H9 (cell line): ENCODE data around the gene CDH23. TPM values are rescaled to one million over a fixed set of nuclear protein-coding genes. Genes with fewer than 3 reads are reported as not detected.

Source experiments
- DNase-seq: peaks from one replicate; pipeline ENCODE4 v3.0.0-alpha.2; 2017
- H2AFZ ChIP-seq: one replicate; pipeline ENCODE4 v1.6.1; 2013; ENCODE audit warnings: mild to moderate bottlenecking, low read length, control low read depth, moderate library complexity
- H2AK5ac ChIP-seq: 2 replicates; pipeline ENCODE4 v1.6.1; 2013; ENCODE audit warnings: low read length, control low read depth, mixed read lengths; ENCODE audit not compliant: insufficient read length
- H2BK120ac ChIP-seq: one replicate; pipeline ENCODE4 v1.6.1; 2013; ENCODE audit warnings: low read depth, mild to moderate bottlenecking, low read length, control low read depth, inconsistent platforms; ENCODE audit not compliant: poor library complexity, severe bottlenecking
- H2BK12ac ChIP-seq: 2 replicates; pipeline ENCODE4 v1.6.1; 2013; ENCODE audit warnings: low read length, control low read depth, mixed read lengths, low read depth; ENCODE audit not compliant: insufficient read length
- H2BK15ac ChIP-seq: 2 replicates; pipeline ENCODE4 v1.6.1; 2013; ENCODE audit warnings: low read depth, low read length, control low read depth
- H2BK20ac ChIP-seq: one replicate; pipeline ENCODE4 v1.6.1; 2013; ENCODE audit warnings: low read depth, mild to moderate bottlenecking, low read length, control low read depth, inconsistent platforms; ENCODE audit not compliant: poor library complexity, severe bottlenecking
- H2BK5ac ChIP-seq: 2 replicates; pipeline ENCODE4 v1.6.1; 2013; ENCODE audit warnings: low read length, control low read depth, mixed read lengths; ENCODE audit not compliant: insufficient read length
- H3K14ac ChIP-seq: 2 replicates; pipeline ENCODE4 v1.6.1; 2013; ENCODE audit warnings: low read length, control low read depth; ENCODE audit not compliant: insufficient read depth
- H3K18ac ChIP-seq: 2 replicates; pipeline ENCODE4 v1.6.1; 2013; ENCODE audit warnings: low read depth, mild to moderate bottlenecking, mixed read lengths, low read length, control low read depth; ENCODE audit not compliant: insufficient read length
- H3K23ac ChIP-seq: 2 replicates; pipeline ENCODE4 v1.6.1; 2013; ENCODE audit warnings: low read length, control low read depth, mixed read lengths, low read depth; ENCODE audit not compliant: insufficient read length
- H3K23me2 ChIP-seq: 2 replicates; pipeline ENCODE4 v1.6.1; 2013; ENCODE audit warnings: low read depth, mild to moderate bottlenecking, mixed read lengths, low read length, control low read depth; ENCODE audit not compliant: insufficient read length, poor library complexity, severe bottlenecking
- H3K27ac ChIP-seq: 2 replicates; pipeline ENCODE4 v1.5.1; 2013; ENCODE audit warnings: low read length, control low read depth, mixed read lengths, low read depth; ENCODE audit not compliant: insufficient read length
- H3K27me3 ChIP-seq: 2 replicates; pipeline ENCODE4 v1.6.1; 2013; ENCODE audit warnings: low read length, control low read depth, inconsistent platforms; ENCODE audit not compliant: insufficient read depth
- H3K4ac ChIP-seq: 2 replicates; pipeline ENCODE4 v1.6.1; 2013; ENCODE audit warnings: low read depth, mild to moderate bottlenecking, control low read depth, inconsistent platforms, low read length, moderate library complexity
- H3K4me1 ChIP-seq: 2 replicates; pipeline ENCODE4 v1.6.1; 2013; ENCODE audit warnings: low read length, control low read depth, inconsistent platforms; ENCODE audit not compliant: insufficient read depth
- H3K4me2 ChIP-seq: 2 replicates; pipeline ENCODE4 v1.6.1; 2013; ENCODE audit warnings: low read length, control low read depth, mixed read lengths; ENCODE audit not compliant: insufficient read length, insufficient read depth
- H3K56ac ChIP-seq: 2 replicates; pipeline ENCODE4 v1.6.1; 2013; ENCODE audit warnings: low read depth, mild to moderate bottlenecking, mixed read lengths, low read length, control low read depth; ENCODE audit not compliant: insufficient read length
- H3K79me1 ChIP-seq: 2 replicates; pipeline ENCODE4 v1.6.1; 2013; ENCODE audit warnings: low read depth, mild to moderate bottlenecking, moderate library complexity, low read length, control low read depth, inconsistent platforms; ENCODE audit not compliant: insufficient read depth, poor library complexity, severe bottlenecking
- H3K79me2 ChIP-seq: 2 replicates; pipeline ENCODE4 v1.6.1; 2013; ENCODE audit warnings: low read length, control low read depth, inconsistent platforms; ENCODE audit not compliant: insufficient read depth
- H3K9ac ChIP-seq: 2 replicates; pipeline ENCODE4 v1.6.1; 2013; ENCODE audit warnings: low read length, control low read depth, mixed read lengths; ENCODE audit not compliant: insufficient read length; ENCODE audit errors: extremely low read depth
- H3K9me3 ChIP-seq: one replicate; pipeline ENCODE4 v1.6.1; 2013; ENCODE audit warnings: low read depth, low read length, inconsistent platforms; ENCODE audit not compliant: control insufficient read depth
- H3T11ph ChIP-seq: one replicate; pipeline ENCODE4 v1.6.1; 2013; ENCODE audit warnings: mild to moderate bottlenecking, low read length, control low read depth, inconsistent platforms
- H4K20me1 ChIP-seq: one replicate; pipeline ENCODE4 v1.6.1; 2013; ENCODE audit not compliant: control insufficient read depth, insufficient read length, insufficient read depth
- H4K5ac ChIP-seq: 2 replicates; pipeline ENCODE4 v1.6.1; 2013; ENCODE audit warnings: low read depth, mild to moderate bottlenecking, mixed read lengths, low read length, control low read depth; ENCODE audit not compliant: insufficient read length
- H4K8ac ChIP-seq: replicated peaks from 2 replicates; pipeline ENCODE4 v1.6.1; 2013; ENCODE audit warnings: low read length, control low read depth, mixed read lengths, low read depth; ENCODE audit not compliant: insufficient read length
- H4K91ac ChIP-seq: 2 replicates; pipeline ENCODE4 v1.6.1; 2013; ENCODE audit warnings: low read depth, mild to moderate bottlenecking, moderate library complexity, mixed read lengths, low read length, control low read depth; ENCODE audit not compliant: insufficient read length
- H3K27ac Mint-ChIP-seq, 3 experiments: 2 replicates in 2 of 3; 3 replicates in 1 of 3; pipeline ENCODE4 v1.8.0; 2020 to 2021; ENCODE audit warnings: mixed read lengths in 3 of 3, mild to moderate bottlenecking in 1 of 3, moderate library complexity in 1 of 3
- H3K27me3 Mint-ChIP-seq: 2 replicates; pipeline ENCODE4 v1.8.0; 2021; ENCODE audit warnings: low read depth, mild to moderate bottlenecking, moderate library complexity, mixed read lengths
- H3K36me3 Mint-ChIP-seq, 3 experiments: 2 replicates in 2 of 3; 3 replicates in 1 of 3; pipeline ENCODE4 v1.8.0; 2020 to 2021; ENCODE audit warnings: low read depth in 3 of 3, mixed read lengths in 3 of 3; ENCODE audit not compliant: insufficient read depth in 1 of 3
- H3K4me1 Mint-ChIP-seq, 2 experiments: 2 replicates each; pipeline ENCODE4 v1.8.0; 2020; ENCODE audit warnings: mixed read lengths in 2 of 2
- H3K4me3 Mint-ChIP-seq, 2 experiments: 2 replicates in 1 of 2; 3 replicates in 1 of 2; pipeline ENCODE4 v1.8.0; 2020 to 2021; ENCODE audit warnings: mild to moderate bottlenecking in 2 of 2, mixed read lengths in 2 of 2, moderate library complexity in 1 of 2
- H3K9me3 Mint-ChIP-seq, 2 experiments: 2 replicates in 1 of 2; 3 replicates in 1 of 2; pipeline ENCODE4 v1.8.0; 2020; ENCODE audit warnings: mild to moderate bottlenecking in 2 of 2, mixed read lengths in 2 of 2, moderate library complexity in 1 of 2
- CTCF ChIP-seq: fragments of 200-600 bp; sonication (generic); conservative IDR thresholded peaks from 3 replicates; pipeline ENCODE4 v1.8.0; 2021; ENCODE audit warnings: antibody characterized with exemption, mild to moderate bottlenecking
- WGBS: extraction: QIAGEN DNeasy Blood & Tissue Kit; methylation state at CpG from one replicate; pipeline ENCODE4 v1.1.7; 2013; ENCODE audit warnings: missing lambda C conversion rate, low lambda C conversion rate, mixed read lengths; ENCODE audit not compliant: insufficient read length; ENCODE audit errors: extremely low coverage; 5-methylcytosine and 5-hydroxymethylcytosine counted together
- total RNA-seq: library from RNA; stranded (reverse); gene quantifications from 2 replicates; pipeline ENCODE4 v1.2.1, GENCODE V29; 2021

The CDH23 gene
- total RNA-seq, 1 experiment from 2014 or later: 2.1 TPM

GRCh38 chr10:71585564-71586290 is 189.0 kb downstream of the CDH23 start:
- Histone ChIP-seq H4K91ac (no peak overlapping the region), H3K9ac (no peak overlapping the region), H3K27ac (no peak overlapping the region), H2BK12ac (no peak overlapping the region), H3K23ac (no peak overlapping the region), H3K14ac (no peak overlapping the region; the same call in 1 of the 2 replicates), H2BK5ac (no peak overlapping the region), H2AFZ (no peak overlapping the region), H3K4me1 (no peaks in the 10 kb centered on the region), H2BK20ac (no peak overlapping the region), H3T11ph (no peak overlapping the region), H4K8ac (no peak overlapping the region), H2BK15ac (no peak overlapping the region), H3K56ac (no peak overlapping the region), H3K4ac (no peak overlapping the region), H3K79me2 (no peaks in the 10 kb centered on the region), H3K9me3 (no peaks in the 10 kb centered on the region), H3K23me2 (no peaks in the 10 kb centered on the region), H2AK5ac (no peak overlapping the region), H4K5ac (no peak overlapping the region), H2BK120ac (no peak overlapping the region), H3K18ac (no peak overlapping the region), H3K27me3 (no peaks in the 10 kb centered on the region), H3K79me1 (no peaks in the 10 kb centered on the region), H4K20me1 (no peaks in the 10 kb centered on the region), H3K4me2 (no peak overlapping the region)
- Mint-ChIP-seq H3K9me3 (no peaks in the 10 kb centered on the region), H3K36me3 (no peaks in the 10 kb centered on the region), H3K27ac (no peak overlapping the region), H3K4me1 (peaks cover 7 to 15% of the 10 kb centered on the region in 2 experiments), H3K27me3 (peaks cover 2% of the 10 kb centered on the region), H3K4me3 (no peak overlapping the region)
- WGBS: no CpG with 5 or more reads among the region's 10 CpGs
- no peak for TF ChIP-seq CTCF
- no peak for DNase-seq
